ENCODE results near the gene TTN.

TTN gene

GRCh38 chr2:178787155-178787554, 20.1 kb downstream of the TTN start:
- Mint-ChIP-seq H3K4me1 (no peaks in the 10 kb centered on the region), H3K4me3 (no peak overlapping the region), H3K9me3 (no peaks in the 10 kb centered on the region), H3K27me3 (no peaks in the 10 kb centered on the region), H3K27ac (no peak overlapping the region), H3K36me3 (peaks cover 14% of the 10 kb centered on the region)

- no peaks in the 10 kb centered on the region for H3K4me1 Mint-ChIP-seq
- H3K4me3 Mint-ChIP-seq = no peak overlapping the region
- no peak overlapping the region for H3K27ac Mint-ChIP-seq
- no peaks in the 10 kb centered on the region for H3K9me3 Mint-ChIP-seq
- no peaks in the 10 kb centered on the region for H3K27me3 Mint-ChIP-seq
- H3K36me3 Mint-ChIP-seq = peaks cover 10% of the 10 kb centered on the region
Measured at GRCh38 chr2:178783889-178784288, 23.3 kb downstream of the TTN start.

GRCh38 chr2:178782236-178782635, 25.0 kb downstream of the TTN start:
- H3K27me3 Mint-ChIP-seq = no peaks in the 10 kb centered on the region
- H3K36me3 Mint-ChIP-seq = peaks cover 14% of the 10 kb centered on the region
- H3K4me1 Mint-ChIP-seq = no peaks in the 10 kb centered on the region
- no peak overlapping the region for H3K27ac Mint-ChIP-seq
- H3K9me3 Mint-ChIP-seq = no peaks in the 10 kb centered on the region
- H3K4me3 Mint-ChIP-seq = no peak overlapping the region

- Mint-ChIP-seq H3K4me1 (no peaks in the 10 kb centered on the region), H3K27ac (no peak overlapping the region), H3K4me3 (no peak overlapping the region), H3K36me3 (peaks cover 31% of the 10 kb centered on the region), H3K9me3 (no peaks in the 10 kb centered on the region), H3K27me3 (no peaks in the 10 kb centered on the region)
Measured at GRCh38 chr2:178777577-178777976, 29.6 kb downstream of the TTN start.

GRCh38 chr2:178776751-178777150, 30.5 kb downstream of the TTN start:
- Mint-ChIP-seq H3K27ac (no peak overlapping the region), H3K4me1 (no peaks in the 10 kb centered on the region), H3K36me3 (peaks cover 30% of the 10 kb centered on the region), H3K9me3 (no peaks in the 10 kb centered on the region), H3K4me3 (no peak overlapping the region), H3K27me3 (no peaks in the 10 kb centered on the region)

- H3K4me3 Mint-ChIP-seq = no peak overlapping the region
- H3K27me3 Mint-ChIP-seq = no peaks in the 10 kb centered on the region
- peaks cover 29% of the 10 kb centered on the region for H3K36me3 Mint-ChIP-seq
- no peaks in the 10 kb centered on the region for H3K9me3 Mint-ChIP-seq
- H3K4me1 Mint-ChIP-seq = no peaks in the 10 kb centered on the region
- no peak overlapping the region for H3K27ac Mint-ChIP-seq
Measured at GRCh38 chr2:178775975-178776374, 31.2 kb downstream of the TTN start.

GRCh38 chr2:178770518-178770917, 36.7 kb downstream of the TTN start:
- no peak overlapping the region for H3K4me3 Mint-ChIP-seq
- H3K9me3 Mint-ChIP-seq = no peaks in the 10 kb centered on the region
- no peak overlapping the region for H3K27ac Mint-ChIP-seq
- peaks cover 14% of the 10 kb centered on the region for H3K36me3 Mint-ChIP-seq
- no peaks in the 10 kb centered on the region for H3K4me1 Mint-ChIP-seq
- no peaks in the 10 kb centered on the region for H3K27me3 Mint-ChIP-seq

- Mint-ChIP-seq H3K9me3 (no peaks in the 10 kb centered on the region), H3K36me3 (peaks cover 7% of the 10 kb centered on the region)
Measured at GRCh38 chr2:178767094-178768060, 39.8 kb downstream of the TTN start.

GRCh38 chr2:178764097-178764496, 43.1 kb downstream of the TTN start:
- Mint-ChIP-seq H3K27me3 (no peaks in the 10 kb centered on the region), H3K4me1 (no peaks in the 10 kb centered on the region), H3K27ac (no peak overlapping the region), H3K36me3 (peaks cover 7% of the 10 kb centered on the region), H3K9me3 (no peaks in the 10 kb centered on the region), H3K4me3 (no peak overlapping the region)

More at GRCh38 chr2:178767094-178768060, 39.8 kb downstream of the TTN start:
- Mint-ChIP-seq H3K27ac (no peak overlapping the region), H3K4me3 (no peak overlapping the region), H3K4me1 (no peaks in the 10 kb centered on the region), H3K27me3 (no peaks in the 10 kb centered on the region)

GRCh38 chr2:178761759-178762371, 45.4 kb downstream of the TTN start:
- no peak overlapping the region for H3K4me3 Mint-ChIP-seq
- H3K27ac Mint-ChIP-seq = no peak overlapping the region
- H3K27me3 Mint-ChIP-seq = no peaks in the 10 kb centered on the region
- H3K9me3 Mint-ChIP-seq = no peaks in the 10 kb centered on the region
- peaks cover 6% of the 10 kb centered on the region for H3K36me3 Mint-ChIP-seq
- H3K4me1 Mint-ChIP-seq = no peaks in the 10 kb centered on the region

GRCh38 chr2:178756843-178757242, 50.4 kb downstream of the TTN start:
- Mint-ChIP-seq H3K36me3 (peaks cover 16% of the 10 kb centered on the region), H3K27me3 (no peaks in the 10 kb centered on the region), H3K9me3 (no peaks in the 10 kb centered on the region), H3K4me3 (no peak overlapping the region), H3K4me1 (no peaks in the 10 kb centered on the region), H3K27ac (no peak overlapping the region)

- H3K36me3 Mint-ChIP-seq = peaks cover 21% of the 10 kb centered on the region
Measured at GRCh38 chr2:178756343-178756742, 50.9 kb downstream of the TTN start.

GRCh38 chr2:178747767-178748166, 59.5 kb downstream of the TTN start:
- peaks cover 5% of the 10 kb centered on the region for H3K9me3 Mint-ChIP-seq
- H3K4me3 Mint-ChIP-seq = no peak overlapping the region
- peaks cover 35% of the 10 kb centered on the region for H3K36me3 Mint-ChIP-seq
- no peaks in the 10 kb centered on the region for H3K27me3 Mint-ChIP-seq
- H3K27ac Mint-ChIP-seq = no peak overlapping the region
- no peaks in the 10 kb centered on the region for H3K4me1 Mint-ChIP-seq

More at GRCh38 chr2:178756343-178756742, 50.9 kb downstream of the TTN start:
- no peaks in the 10 kb centered on the region for H3K4me1 Mint-ChIP-seq
- H3K4me3 Mint-ChIP-seq = no peak overlapping the region
- no peaks in the 10 kb centered on the region for H3K27me3 Mint-ChIP-seq
- no peak overlapping the region for H3K27ac Mint-ChIP-seq
- H3K9me3 Mint-ChIP-seq = no peaks in the 10 kb centered on the region

GRCh38 chr2:178734518-178734917, 72.7 kb downstream of the TTN start:
- H3K36me3 Mint-ChIP-seq = peaks cover 23% of the 10 kb centered on the region
- no peaks in the 10 kb centered on the region for H3K4me1 Mint-ChIP-seq
- H3K4me3 Mint-ChIP-seq = no peak overlapping the region
- H3K27ac Mint-ChIP-seq = no peak overlapping the region
- H3K9me3 Mint-ChIP-seq = no peaks in the 10 kb centered on the region
- H3K27me3 Mint-ChIP-seq = no peaks in the 10 kb centered on the region

- H3K4me3 Mint-ChIP-seq = no peak overlapping the region
- no peaks in the 10 kb centered on the region for H3K9me3 Mint-ChIP-seq
- H3K36me3 Mint-ChIP-seq = peaks cover 23% of the 10 kb centered on the region
- H3K27ac Mint-ChIP-seq = no peak overlapping the region
- no peaks in the 10 kb centered on the region for H3K27me3 Mint-ChIP-seq
- no peaks in the 10 kb centered on the region for H3K4me1 Mint-ChIP-seq
Measured at GRCh38 chr2:178733975-178734374, 73.2 kb downstream of the TTN start.

- H3K4me3 Mint-ChIP-seq = no peak overlapping the region
- no peak overlapping the region for H3K27ac Mint-ChIP-seq
- no peaks in the 10 kb centered on the region for H3K9me3 Mint-ChIP-seq
- no peaks in the 10 kb centered on the region for H3K27me3 Mint-ChIP-seq
- no peaks in the 10 kb centered on the region for H3K4me1 Mint-ChIP-seq
- H3K36me3 Mint-ChIP-seq = peaks cover 23% of the 10 kb centered on the region
Measured at GRCh38 chr2:178732913-178733312, 74.3 kb downstream of the TTN start.
